DMS153 treated with DMSO at 0.1 percent for 48 hours (cell line): Measurements from ENCODE around the gene PLEKHA1.

Experiments used
- DNase-seq: peaks from one replicate; lab custom pipeline; 2025; ENCODE audit not compliant: unreplicated experiment; lab: John Stamatoyannopoulos, UW

The PLEKHA1 gene

GRCh38 chr10:122475591-122476332 is 101.3 kb downstream of the PLEKHA1 start:
- DNase-seq, result no peak

- no peak for DNase-seq
These were observed 101.8 kb downstream of the PLEKHA1 start for GRCh38 chr10:122476333-122476695.

DNA sequence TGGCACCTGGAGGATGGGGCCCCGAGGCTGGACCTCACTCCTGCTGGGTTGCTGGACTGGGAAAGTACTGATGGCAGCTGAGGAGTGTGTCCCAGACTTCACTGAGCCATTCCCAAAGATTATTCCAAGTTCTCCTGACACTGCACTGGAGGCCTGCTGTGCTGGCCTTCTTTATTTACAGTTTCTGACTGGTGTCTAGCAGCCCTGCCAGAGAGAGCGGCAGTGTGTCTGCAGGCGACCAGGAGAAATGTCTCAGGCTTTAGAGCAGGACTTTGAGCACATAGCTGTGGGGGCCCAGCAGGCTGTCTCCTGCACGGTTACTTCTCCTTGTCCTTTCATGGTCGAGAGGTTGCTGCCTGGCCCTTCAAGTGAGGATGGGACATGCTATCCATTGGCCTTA is 102.9 kb downstream of the PLEKHA1 start:
- no peak for DNase-seq

DNA sequence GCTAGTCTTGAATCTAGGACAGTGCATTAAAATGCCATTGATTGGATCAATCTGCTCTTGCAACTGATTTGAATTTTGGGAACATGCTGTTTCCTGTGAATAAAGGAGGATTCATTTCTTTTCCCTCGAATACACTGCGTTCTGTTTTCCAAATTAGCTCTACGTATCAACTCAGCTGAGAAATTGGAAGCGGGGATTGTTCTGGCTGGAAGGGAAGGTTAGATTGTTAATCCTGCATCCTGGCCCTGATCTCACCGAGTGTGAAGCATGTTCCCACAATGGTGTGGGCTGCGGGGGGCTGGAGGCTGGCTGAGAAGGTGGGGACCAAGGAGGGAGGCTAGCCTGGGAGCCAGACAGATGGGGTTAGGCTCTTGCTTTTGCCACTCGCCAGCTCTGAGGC is 104.5 kb downstream of the PLEKHA1 start:
- no peak for DNase-seq

DNA sequence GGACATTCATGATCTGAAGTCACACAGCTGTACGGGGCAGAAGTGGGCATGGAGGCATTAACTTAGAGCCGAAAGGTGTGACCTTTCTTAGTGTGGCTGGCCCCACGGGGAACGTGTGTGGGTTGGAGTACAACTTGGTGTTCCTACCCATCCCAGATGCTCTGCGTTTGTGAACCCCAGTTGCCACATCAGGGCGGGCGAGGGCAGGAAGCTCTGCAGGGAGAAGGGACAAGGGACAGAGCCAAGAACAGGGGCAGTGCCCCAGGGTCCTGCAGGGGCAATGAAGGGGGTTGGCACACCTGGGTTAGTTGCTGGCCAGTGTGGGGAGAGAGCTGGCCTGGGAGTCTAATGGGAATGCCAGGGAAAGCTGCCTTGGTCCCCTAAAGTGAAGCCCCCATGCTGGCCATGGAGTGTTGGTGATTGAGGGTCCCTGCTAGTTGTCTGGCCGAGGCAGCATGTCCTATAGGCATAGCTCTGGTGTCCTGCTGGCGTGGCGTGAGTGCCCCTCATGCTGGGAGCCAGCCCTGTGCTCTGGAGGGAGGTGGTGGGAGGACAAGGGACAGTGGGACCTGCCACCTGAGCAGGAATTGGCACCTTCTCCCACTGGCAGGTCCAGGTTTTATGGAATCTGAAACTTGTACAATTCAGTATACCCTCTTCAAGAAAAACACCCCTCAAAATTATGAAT is 105.8 kb downstream of the PLEKHA1 start:
- DNase-seq, result no peak

DNA sequence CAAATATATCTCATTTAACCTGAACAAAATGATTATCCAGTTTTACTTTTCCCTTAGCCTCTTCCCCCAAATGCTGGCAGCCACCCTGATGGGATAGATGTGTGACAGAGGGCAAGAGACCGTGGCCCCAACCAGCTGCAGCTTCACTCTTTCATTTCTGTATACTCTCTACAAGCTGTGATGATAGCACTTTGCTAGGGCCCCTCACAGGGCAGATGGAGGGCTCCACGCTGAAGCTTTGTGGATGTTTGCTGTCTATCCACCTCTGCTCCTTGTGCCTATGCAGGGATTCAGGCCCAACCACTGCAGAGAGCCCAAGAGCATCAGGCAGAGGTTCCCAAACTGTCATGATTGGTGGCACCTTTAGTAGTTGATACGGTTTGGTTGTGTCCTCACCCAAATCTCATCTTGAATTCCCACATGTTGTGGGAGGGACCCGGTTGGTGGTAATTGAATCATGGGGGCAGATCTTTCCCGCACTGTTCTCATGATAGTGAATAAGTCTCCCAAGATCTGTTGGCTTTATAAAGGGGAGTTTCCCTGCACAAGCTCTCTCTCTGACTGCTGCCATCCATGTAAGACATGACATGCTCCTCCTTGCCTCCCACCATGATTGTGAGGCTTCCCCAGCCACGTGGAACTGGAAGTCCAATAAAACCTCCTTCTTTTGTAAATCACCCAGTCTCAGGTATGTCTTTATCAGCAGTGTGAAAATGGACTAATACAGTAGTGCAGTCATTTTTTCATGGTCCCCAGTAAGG is 107.0 kb downstream of the PLEKHA1 start:
- DNase-seq, result no peak
